ENCODE data around the gene CYP21A2.
"Not testable (repeated sequence)": the region's sequence is repeated elsewhere in the genome, so short reads cannot be mapped to it uniquely, and the experiment has no call there.

Gene CYP21A2

GRCh38 chr6:32037598-32038524 is at the start of gene CYP21A2:
Gene CYP21A2 (plus strand): TSS chr6:32038415. CDS start chr6:32038423, 8 bp downstream.
- TF ChIP-seq TEAD4 (IDR thresholded peaks at IDR 0.05); CREB1 (IDR thresholded peaks at IDR 0.05; ENCODE audit: low read depth); NFIC (IDR thresholded peaks at IDR 0.05): not testable (repeated sequence)

DNA sequence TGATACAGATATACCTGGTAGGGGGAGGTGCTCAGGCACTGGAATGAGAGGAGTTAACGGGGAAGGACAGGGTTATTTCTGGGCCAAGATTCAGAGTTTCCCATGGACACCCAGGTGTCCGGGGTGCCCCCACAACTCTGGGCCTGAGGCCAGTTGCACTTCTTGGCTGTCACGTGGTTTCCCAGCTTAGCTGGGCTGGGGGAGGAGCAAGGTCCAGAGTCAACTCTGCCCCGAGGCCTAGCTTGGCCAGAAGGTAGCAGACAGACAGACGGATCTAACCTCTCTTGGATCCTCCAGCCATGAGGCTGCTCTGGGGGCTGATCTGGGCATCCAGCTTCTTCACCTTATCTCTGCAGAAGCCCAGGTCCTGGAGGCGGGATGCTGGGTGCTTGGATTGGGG is 23.7 kb upstream of the CYP21A2 start, which contains the start of gene C4B:
C4B (plus strand) TSS at position 249 of the 400 bp plus-strand sequence; CDS start at position 300, 51 bp downstream.
- not testable (repeated sequence) for TF ChIP-seq ZBTB7A (IDR thresholded peaks at IDR 0.05; ENCODE audit: low read depth); TEAD4 (IDR thresholded peaks at IDR 0.05); CREB1 (IDR thresholded peaks at IDR 0.05; ENCODE audit: low read depth)

DNA sequence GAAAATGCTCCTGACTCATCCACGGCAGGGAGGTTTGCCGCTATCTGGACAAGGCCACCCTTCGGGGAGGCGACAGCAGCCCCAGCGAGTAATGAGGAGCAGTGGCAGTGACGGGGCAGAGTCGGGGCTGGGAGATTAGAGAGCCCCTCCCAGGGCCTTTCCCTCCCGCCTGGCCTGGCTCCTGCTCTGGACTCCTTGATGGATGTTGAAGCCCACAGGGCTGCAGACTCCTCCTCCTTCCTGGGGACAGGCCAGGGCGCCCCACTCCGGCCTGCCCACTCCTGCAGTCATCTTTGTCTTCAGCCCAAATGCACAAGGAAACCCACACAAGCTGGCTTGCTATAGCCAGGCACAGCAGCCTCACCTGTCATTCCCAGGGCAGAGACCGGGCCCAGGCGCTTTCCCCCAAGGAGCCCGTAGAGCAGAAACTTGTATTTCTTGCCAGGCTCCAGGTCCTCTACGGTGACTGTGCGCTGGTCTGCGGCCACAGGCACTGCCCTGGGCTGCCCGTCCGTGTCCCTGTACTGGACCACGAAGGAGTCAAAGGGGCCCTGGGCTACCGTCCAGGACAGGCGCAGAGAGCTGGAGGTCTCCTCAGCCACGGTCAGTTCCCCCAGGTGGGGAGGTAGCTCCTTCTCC is 7.7 kb downstream of the CYP21A2 start:
- TF ChIP-seq TAF1 (IDR thresholded peaks at IDR 0.05; ENCODE audit: low read depth) (no peak), FOXM1 (IDR thresholded peaks at IDR 0.05; ENCODE audit: borderline replicate concordance, low read depth) (no peak), TCF12 (IDR thresholded peaks at IDR 0.05; ENCODE audit: low read depth) (no peak), REST (IDR thresholded peaks at IDR 0.05; ENCODE audit: low read depth) (no peak), NFIC (IDR thresholded peaks at IDR 0.05) (no peak), RAD21 (IDR thresholded peaks at IDR 0.05; ENCODE audit: low read depth) (no peak), TEAD4 (IDR thresholded peaks at IDR 0.05) (no peak), CREB1 (IDR thresholded peaks at IDR 0.05; ENCODE audit: low read depth) (no peak), YY1 (IDR thresholded peaks at IDR 0.05; ENCODE audit: low read depth) (no peak), CEBPB (IDR thresholded peaks at IDR 0.05) (no peak), EGR1 (IDR thresholded peaks at IDR 0.05) (no peak)
- TF ChIP-seq, protein P1, sequence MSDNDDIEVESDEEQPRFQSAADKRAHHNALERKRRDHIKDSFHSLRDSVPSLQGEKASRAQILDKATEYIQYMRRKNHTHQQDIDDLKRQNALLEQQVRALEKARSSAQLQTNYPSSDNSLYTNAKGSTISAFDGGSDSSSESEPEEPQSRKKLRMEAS (IDR thresholded peaks at IDR 0.05) = no peak
- TF ChIP-seq, protein P2, sequence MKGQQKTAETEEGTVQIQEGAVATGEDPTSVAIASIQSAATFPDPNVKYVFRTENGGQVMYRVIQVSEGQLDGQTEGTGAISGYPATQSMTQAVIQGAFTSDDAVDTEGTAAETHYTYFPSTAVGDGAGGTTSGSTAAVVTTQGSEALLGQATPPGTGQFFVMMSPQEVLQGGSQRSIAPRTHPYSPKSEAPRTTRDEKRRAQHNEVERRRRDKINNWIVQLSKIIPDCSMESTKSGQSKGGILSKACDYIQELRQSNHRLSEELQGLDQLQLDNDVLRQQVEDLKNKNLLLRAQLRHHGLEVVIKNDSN (IDR thresholded peaks at IDR 0.05) = no peak

DNA sequence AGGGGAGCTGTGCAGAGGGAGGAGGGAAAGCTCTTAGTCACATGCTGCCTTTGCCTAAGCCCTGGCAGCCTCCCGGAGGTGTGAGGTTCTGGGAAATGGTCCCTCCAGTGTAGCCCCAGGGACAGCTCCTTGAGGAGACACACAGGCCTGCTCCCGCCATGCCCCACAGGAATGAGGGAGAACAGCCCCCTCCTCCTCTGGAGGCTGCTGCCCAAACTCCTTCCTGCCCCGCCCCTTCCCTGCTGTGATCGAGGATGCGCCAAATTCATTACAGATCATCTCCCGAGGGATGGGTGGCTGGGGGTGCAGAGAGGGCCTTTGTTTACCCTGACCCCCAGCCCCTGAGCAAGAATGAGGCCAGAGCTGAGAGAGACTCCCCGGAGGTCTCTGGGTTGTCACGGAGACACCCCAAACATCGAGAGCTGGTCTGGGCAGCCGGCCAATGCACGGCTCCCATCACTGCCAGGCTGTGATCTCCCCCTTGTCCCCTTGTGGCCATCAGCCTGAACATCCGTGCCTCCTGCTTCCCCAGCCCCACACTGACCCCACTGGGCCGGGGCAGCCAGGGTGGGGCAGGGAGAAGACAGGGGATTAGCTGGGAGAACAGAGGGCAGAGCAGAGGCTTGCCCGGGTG is 8.4 kb downstream of the CYP21A2 start:
- TF ChIP-seq NFIC (IDR thresholded peaks at IDR 0.05) (0 out of 2 replicates have a peak, but pooled peaks have one; percentile 11), TAF1 (IDR thresholded peaks at IDR 0.05; ENCODE audit: low read depth) (no peak)
- TF ChIP-seq, protein P1 (IDR thresholded peaks at IDR 0.05) = peak; percentile 49

- TF ChIP-seq CREB1 (IDR thresholded peaks at IDR 0.05; ENCODE audit: low read depth) (no peak), RAD21 (IDR thresholded peaks at IDR 0.05; ENCODE audit: low read depth) (no peak), EP300 (IDR thresholded peaks at IDR 0.05; ENCODE audit: borderline replicate concordance) (no peak), YY1 (IDR thresholded peaks at IDR 0.05; ENCODE audit: low read depth) (no peak), NFIC (IDR thresholded peaks at IDR 0.05) (no peak)
Measured at GRCh38 chr6:32047084-32047478, 8.9 kb downstream of the CYP21A2 start.

- TF ChIP-seq, protein P1 (IDR thresholded peaks at IDR 0.05) = no peak
- TF ChIP-seq EGR1 (IDR thresholded peaks at IDR 0.05) (no peak), NFIC (IDR thresholded peaks at IDR 0.05) (no peak), TAF1 (IDR thresholded peaks at IDR 0.05; ENCODE audit: low read depth) (no peak), YY1 (IDR thresholded peaks at IDR 0.05; ENCODE audit: low read depth) (no peak), RAD21 (IDR thresholded peaks at IDR 0.05; ENCODE audit: low read depth) (no peak)
Measured at GRCh38 chr6:32047539-32047854, 9.3 kb downstream of the CYP21A2 start.

DNA sequence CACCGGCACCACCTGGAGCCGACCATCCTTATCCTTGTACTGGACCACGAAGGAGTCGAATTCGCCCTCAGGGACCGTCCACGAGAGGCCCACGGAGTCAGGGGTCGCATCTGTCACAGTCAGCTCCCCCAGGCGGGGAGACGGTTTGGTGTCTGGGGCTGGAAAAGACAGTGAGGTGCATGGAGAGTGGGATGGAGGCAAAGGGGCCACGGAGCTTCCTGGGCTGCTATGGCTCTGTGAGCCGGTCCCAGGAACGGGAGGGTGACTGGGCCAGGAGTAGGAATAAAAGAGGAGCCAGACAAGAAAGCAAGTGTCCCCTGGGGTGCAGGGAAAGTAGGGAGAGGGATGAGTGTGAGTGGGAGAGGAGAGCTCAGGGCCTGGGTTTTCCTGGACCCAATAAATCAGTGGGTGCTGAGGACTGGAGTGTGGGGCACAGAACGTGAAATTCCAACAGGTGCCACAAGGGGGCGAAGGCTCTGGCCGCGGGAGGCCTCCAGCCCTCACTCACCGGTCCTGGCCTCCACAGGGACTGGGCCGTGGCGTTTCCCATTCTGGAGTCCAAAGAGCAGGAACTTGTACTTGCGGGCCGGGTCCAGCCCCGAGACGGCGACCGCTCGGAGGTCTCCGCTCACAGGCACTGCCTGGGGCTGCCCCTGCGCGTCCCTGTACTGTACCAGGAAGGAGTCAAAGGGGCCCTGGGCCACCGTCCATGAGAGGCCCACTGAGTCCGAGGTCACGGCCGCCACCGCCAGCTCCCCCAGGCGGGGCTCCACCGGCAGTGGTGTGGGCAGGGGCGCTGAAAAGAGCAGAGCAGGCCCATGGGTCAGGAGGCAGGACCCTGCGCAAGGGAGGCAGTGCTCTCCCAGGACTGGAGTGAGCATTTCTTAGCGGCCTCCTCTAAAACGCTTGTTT is 9.9 kb downstream of the CYP21A2 start:
- TF ChIP-seq RAD21 (IDR thresholded peaks at IDR 0.05; ENCODE audit: low read depth) (peak; percentile 63), YY1 (IDR thresholded peaks at IDR 0.05; ENCODE audit: low read depth) (no peak), EGR1 (IDR thresholded peaks at IDR 0.05) (no peak), TEAD4 (IDR thresholded peaks at IDR 0.05) (peak; percentile 59)
- TF ChIP-seq, protein P2 (IDR thresholded peaks at IDR 0.05) = no peak

Measured in Ishikawa (cell line).